Neural progenitor cell (in vitro differentiated cells): Measurements from ENCODE around the gene ABLIM2. TPM values are rescaled to one million over a fixed set of nuclear protein-coding genes. Genes with fewer than 3 reads are reported as not detected.

Experiments used
- DNase-seq: peaks from one replicate; pipeline ENCODE4 v3.0.0-alpha.2; 2016; ENCODE audit warnings: low spot score
- H2AFZ ChIP-seq: fragments of 200-600 bp; sonication (generic); replicated peaks from 2 replicates; pipeline ENCODE4 v1.6.1; 2016; ENCODE audit warnings: antibody characterized with exemption
- H3F3A ChIP-seq: fragments of 200-600 bp; sonication (generic); 2 replicates; pipeline ENCODE4 v1.6.1; 2016; ENCODE audit warnings: antibody characterized with exemption, low read depth
- H3K27ac ChIP-seq: fragments of 200-600 bp; sonication (generic); 2 replicates; pipeline ENCODE4 v1.5.1; 2016; ENCODE audit warnings: mild to moderate bottlenecking
- H3K27me3 ChIP-seq: fragments of 200-600 bp; sonication (generic); 2 replicates; pipeline ENCODE4 v1.6.1; 2016; ENCODE audit warnings: mild to moderate bottlenecking, moderate library complexity
- H3K36me3 ChIP-seq: fragments of 200-600 bp; sonication (generic); 2 replicates; pipeline ENCODE4 v1.5.1; 2016
- H3K4me1 ChIP-seq: fragments of 200-600 bp; sonication (generic); 2 replicates; pipeline ENCODE4 v1.6.1; 2016; ENCODE audit warnings: mixed run types
- H3K4me2 ChIP-seq: fragments of 200-600 bp; sonication (generic); 2 replicates; pipeline ENCODE4 v1.6.1; 2016
- H3K4me3 ChIP-seq: fragments of 200-600 bp; sonication (generic); 2 replicates; pipeline ENCODE4 v1.5.1; 2016
- H3K79me2 ChIP-seq: fragments of 200-600 bp; sonication (generic); 2 replicates; pipeline ENCODE4 v1.6.1; 2016; ENCODE audit warnings: low read depth
- H3K9ac ChIP-seq: fragments of 200-600 bp; sonication (generic); 2 replicates; pipeline ENCODE4 v1.6.1; 2016
- H3K9me3 ChIP-seq: fragments of 200-600 bp; sonication (generic); 2 replicates; pipeline ENCODE4 v1.5.1; 2016; ENCODE audit warnings: low read depth
- H4K20me1 ChIP-seq: fragments of 200-600 bp; sonication (generic); 2 replicates; pipeline ENCODE4 v1.6.1; 2016; ENCODE audit warnings: low read depth
- H3K27ac Mint-ChIP-seq: 3 replicates; pipeline ENCODE4 v1.8.0; 2021; ENCODE audit warnings: mixed read lengths
- H3K27me3 Mint-ChIP-seq: 2 replicates; pipeline ENCODE4 v1.8.0; 2022; ENCODE audit warnings: low read depth, mild to moderate bottlenecking, inconsistent platforms, moderate library complexity, mixed read lengths; ENCODE audit not compliant: insufficient read depth
- H3K36me3 Mint-ChIP-seq: 3 replicates; pipeline ENCODE4 v1.8.0; 2021; ENCODE audit warnings: mixed read lengths
- H3K4me1 Mint-ChIP-seq: 3 replicates; pipeline ENCODE4 v1.8.0; 2021; ENCODE audit warnings: mixed read lengths
- H3K4me3 Mint-ChIP-seq: 3 replicates; pipeline ENCODE4 v1.8.0; 2021; ENCODE audit warnings: mild to moderate bottlenecking, moderate library complexity, mixed read lengths
- H3K9me3 Mint-ChIP-seq: 3 replicates; pipeline ENCODE4 v1.8.0; 2020; ENCODE audit warnings: mixed read lengths
- EZH2 ChIP-seq: fragments of 200-600 bp; sonication (generic); IDR thresholded peaks from 2 replicates; pipeline ENCODE4 v1.6.1; 2017; ENCODE audit warnings: antibody characterized with exemption, mild to moderate bottlenecking, moderate library complexity
- EZH2phosphoT487 ChIP-seq: fragments of 200-600 bp; sonication (generic); IDR thresholded peaks from 2 replicates; pipeline ENCODE4 v1.6.1; 2017; ENCODE audit warnings: antibody characterized with exemption
- total RNA-seq: library from RNA; depleted of rRNA; stranded (reverse); fragments of >200 nt; gene quantifications from 2 replicates; pipeline ENCODE4 v1.2.3, GENCODE V29; 2015; ENCODE audit warnings: low replicate concordance
- TF ChIP-seq, protein P1 (sequence below): fragments of 200-600 bp; sonication (generic); IDR thresholded peaks from 2 replicates; pipeline ENCODE4 v1.5.1; 2017; ENCODE audit warnings: antibody characterized with exemption, mild to moderate bottlenecking

Gene ABLIM2
- total RNA-seq, 1 donor from 2014 or later, result 0.24 TPM

DNA sequence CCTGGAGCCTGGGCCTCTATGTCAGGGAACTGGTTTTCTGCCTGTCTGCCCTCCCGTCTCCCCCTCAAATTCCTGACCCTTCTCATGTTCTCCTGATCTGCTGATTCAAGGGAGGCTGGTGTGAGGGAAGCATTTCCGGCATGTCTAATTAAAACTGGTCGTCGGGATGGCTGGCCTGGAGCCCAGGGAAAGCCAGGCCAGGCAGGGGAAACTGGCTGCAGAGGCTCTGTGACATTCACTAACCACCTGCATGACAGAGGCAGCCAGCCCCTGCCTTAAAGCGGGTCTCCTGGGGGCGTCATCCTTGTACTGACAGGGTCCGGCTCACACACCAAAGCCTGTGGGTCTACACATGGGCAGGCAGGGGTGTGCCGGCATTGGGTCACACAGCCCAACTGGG lies 35.2 kb downstream of the ABLIM2 start:
- H3K4me1 ChIP-seq, result no peaks in the 10 kb centered on the region
- H3K4me1 Mint-ChIP-seq, result peaks cover 9% of the 10 kb centered on the region
- no peaks in the 10 kb centered on the region for H3K36me3 Mint-ChIP-seq
- H3K79me2 ChIP-seq, result no peaks in the 10 kb centered on the region
- H3K27ac Mint-ChIP-seq, result peak overlapping the region; percentile 61
- H4K20me1 ChIP-seq, result no peaks in the 10 kb centered on the region
- DNase-seq, result peak; percentile 33
- H3K27me3 ChIP-seq, result no peaks in the 10 kb centered on the region
- no peaks in the 10 kb centered on the region for H3K36me3 ChIP-seq
- no peak overlapping the region for H3K4me3 ChIP-seq
- H3K9me3 ChIP-seq, result no peaks in the 10 kb centered on the region
- no peak overlapping the region for H2AFZ ChIP-seq
- peaks cover 2% of the 10 kb centered on the region for H3K9me3 Mint-ChIP-seq
- no peak overlapping the region for H3K4me3 Mint-ChIP-seq
- H3K9ac ChIP-seq, result no peak overlapping the region
- H3K27me3 Mint-ChIP-seq, result peaks cover 10% of the 10 kb centered on the region
- H3K27ac ChIP-seq, result no peak overlapping the region
- no peak overlapping the region for H3K4me2 ChIP-seq
- TF ChIP-seq, protein P1, sequence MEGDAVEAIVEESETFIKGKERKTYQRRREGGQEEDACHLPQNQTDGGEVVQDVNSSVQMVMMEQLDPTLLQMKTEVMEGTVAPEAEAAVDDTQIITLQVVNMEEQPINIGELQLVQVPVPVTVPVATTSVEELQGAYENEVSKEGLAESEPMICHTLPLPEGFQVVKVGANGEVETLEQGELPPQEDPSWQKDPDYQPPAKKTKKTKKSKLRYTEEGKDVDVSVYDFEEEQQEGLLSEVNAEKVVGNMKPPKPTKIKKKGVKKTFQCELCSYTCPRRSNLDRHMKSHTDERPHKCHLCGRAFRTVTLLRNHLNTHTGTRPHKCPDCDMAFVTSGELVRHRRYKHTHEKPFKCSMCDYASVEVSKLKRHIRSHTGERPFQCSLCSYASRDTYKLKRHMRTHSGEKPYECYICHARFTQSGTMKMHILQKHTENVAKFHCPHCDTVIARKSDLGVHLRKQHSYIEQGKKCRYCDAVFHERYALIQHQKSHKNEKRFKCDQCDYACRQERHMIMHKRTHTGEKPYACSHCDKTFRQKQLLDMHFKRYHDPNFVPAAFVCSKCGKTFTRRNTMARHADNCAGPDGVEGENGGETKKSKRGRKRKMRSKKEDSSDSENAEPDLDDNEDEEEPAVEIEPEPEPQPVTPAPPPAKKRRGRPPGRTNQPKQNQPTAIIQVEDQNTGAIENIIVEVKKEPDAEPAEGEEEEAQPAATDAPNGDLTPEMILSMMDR, result no peak
- TF ChIP-seq EZH2phosphoT487, result no peak
- TF ChIP-seq EZH2, result no peak
- no peaks in the 10 kb centered on the region for H3F3A ChIP-seq

DNA sequence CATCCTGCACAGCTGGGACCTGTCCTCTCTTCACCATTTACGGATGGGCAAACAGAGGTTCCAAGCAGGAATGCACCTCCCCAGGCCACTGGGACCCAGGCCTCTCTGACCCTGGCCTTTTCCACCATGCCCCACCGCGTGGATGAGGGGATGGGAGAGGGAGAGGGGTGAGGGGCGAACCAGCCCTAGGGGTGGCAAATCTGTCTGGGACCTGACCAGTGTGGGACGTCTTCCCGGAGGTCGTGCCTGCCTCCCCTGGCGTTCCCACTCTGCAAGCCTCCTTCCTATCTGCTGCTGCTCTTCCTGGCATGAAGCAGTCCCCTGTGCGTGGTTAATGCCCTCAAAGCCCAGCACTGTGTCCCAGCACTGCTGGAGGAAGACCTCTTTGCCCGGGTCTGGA lies 35.9 kb downstream of the ABLIM2 start:
- Histone ChIP-seq H3K27ac (no peak overlapping the region), H3K79me2 (no peaks in the 10 kb centered on the region), H3K4me1 (no peaks in the 10 kb centered on the region), H3K4me3 (no peak overlapping the region), H3K9me3 (no peaks in the 10 kb centered on the region), H4K20me1 (no peaks in the 10 kb centered on the region), H3K4me2 (no peak overlapping the region), H3K9ac (no peak overlapping the region), H3F3A (no peaks in the 10 kb centered on the region), H3K36me3 (no peaks in the 10 kb centered on the region), H2AFZ (no peak overlapping the region), H3K27me3 (no peaks in the 10 kb centered on the region)
- peaks cover 5% of the 10 kb centered on the region for H3K27me3 Mint-ChIP-seq
- TF ChIP-seq EZH2phosphoT487, result no peak
- TF ChIP-seq EZH2, result no peak
- H3K9me3 Mint-ChIP-seq, result peaks cover 2% of the 10 kb centered on the region
- H3K4me1 Mint-ChIP-seq, result peaks cover 3% of the 10 kb centered on the region
- peak overlapping the region; percentile 58 for H3K4me3 Mint-ChIP-seq
- DNase-seq, result no peak
- H3K27ac Mint-ChIP-seq, result no peak overlapping the region
- no peaks in the 10 kb centered on the region for H3K36me3 Mint-ChIP-seq

DNA sequence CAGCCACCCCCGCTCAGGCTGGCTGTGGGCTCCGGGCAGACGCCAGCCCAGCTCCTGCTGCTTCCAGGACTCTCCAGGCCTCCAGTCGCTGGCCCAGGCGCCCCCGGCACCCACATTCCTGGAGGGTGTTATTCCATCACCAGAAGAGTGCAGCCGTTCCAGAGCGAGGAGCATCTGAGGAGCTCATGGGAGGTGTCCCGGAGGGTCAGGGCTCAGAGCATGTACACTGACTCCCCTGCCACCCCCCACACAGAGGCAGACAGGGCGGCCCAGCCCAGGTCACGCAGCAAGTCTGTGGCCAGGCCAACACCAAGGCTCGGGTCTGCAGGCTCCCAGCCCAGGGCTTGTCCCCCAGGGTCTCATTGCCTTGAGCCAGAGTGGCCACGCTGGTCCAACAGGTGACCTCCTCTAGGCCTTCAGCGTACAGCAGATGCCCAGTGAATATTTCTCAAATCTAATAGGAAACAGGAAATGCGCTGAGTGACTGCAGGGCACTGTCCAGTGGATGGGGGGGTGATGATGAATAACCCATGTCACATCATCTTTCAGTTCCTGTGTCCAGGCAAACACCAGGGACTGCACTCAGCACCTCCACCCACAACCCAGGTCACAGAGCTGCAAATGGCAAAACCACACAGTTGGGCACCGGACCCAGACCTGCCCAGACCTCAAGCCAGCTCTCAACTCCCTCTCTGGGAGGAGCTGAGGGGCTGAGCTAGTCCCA lies 37.2 kb downstream of the ABLIM2 start:
- Mint-ChIP-seq H3K4me1 (peaks cover 5% of the 10 kb centered on the region), H3K36me3 (no peaks in the 10 kb centered on the region), H3K27me3 (peaks cover 5% of the 10 kb centered on the region), H3K4me3 (no peak overlapping the region), H3K9me3 (peaks cover 6% of the 10 kb centered on the region), H3K27ac (no peak overlapping the region)
- no peaks in the 10 kb centered on the region for H3K36me3 ChIP-seq
- no peaks in the 10 kb centered on the region for H3K79me2 ChIP-seq
- H2AFZ ChIP-seq, result no peak overlapping the region
- no peaks in the 10 kb centered on the region for H4K20me1 ChIP-seq
- H3K27me3 ChIP-seq, result no peaks in the 10 kb centered on the region
- TF ChIP-seq EZH2 (no peak), EZH2phosphoT487 (no peak)
- TF ChIP-seq, protein P1, result no peak
- H3K9ac ChIP-seq, result no peak overlapping the region
- H3K9me3 ChIP-seq, result no peaks in the 10 kb centered on the region
- no peak overlapping the region for H3K4me3 ChIP-seq
- H3K4me2 ChIP-seq, result no peak overlapping the region
- no peaks in the 10 kb centered on the region for H3K4me1 ChIP-seq
- no peaks in the 10 kb centered on the region for H3F3A ChIP-seq
- DNase-seq, result no peak
- no peak overlapping the region for H3K27ac ChIP-seq

DNA sequence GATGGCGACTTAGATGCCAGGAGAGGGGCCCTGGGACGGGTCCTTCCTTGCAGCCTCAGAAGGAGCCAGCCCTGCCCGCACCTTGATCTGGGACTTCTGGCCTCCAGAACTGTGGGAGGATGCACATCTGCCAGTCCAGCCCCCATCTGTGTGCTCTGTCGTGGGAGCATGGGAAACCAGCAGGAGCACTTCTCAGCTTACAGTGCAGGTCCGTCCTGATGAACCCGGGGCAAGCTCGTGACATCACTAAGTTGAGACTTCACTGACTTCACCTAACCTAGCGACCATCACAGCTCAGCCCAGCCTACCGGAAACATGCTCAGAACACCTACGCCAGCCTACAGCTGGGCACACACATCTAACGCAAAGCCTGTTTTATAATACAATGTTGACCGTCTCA lies 38.1 kb downstream of the ABLIM2 start:
- H3K9ac ChIP-seq, result no peak overlapping the region
- DNase-seq, result no peak
- H3K4me3 Mint-ChIP-seq, result no peak overlapping the region
- H4K20me1 ChIP-seq, result no peaks in the 10 kb centered on the region
- no peak overlapping the region for H2AFZ ChIP-seq
- H3K79me2 ChIP-seq, result no peaks in the 10 kb centered on the region
- no peaks in the 10 kb centered on the region for H3K36me3 ChIP-seq
- no peaks in the 10 kb centered on the region for H3K4me1 ChIP-seq
- no peaks in the 10 kb centered on the region for H3F3A ChIP-seq
- peaks cover 6% of the 10 kb centered on the region for H3K9me3 Mint-ChIP-seq
- peaks cover 5% of the 10 kb centered on the region for H3K4me1 Mint-ChIP-seq
- no peaks in the 10 kb centered on the region for H3K27me3 ChIP-seq
- H3K36me3 Mint-ChIP-seq, result no peaks in the 10 kb centered on the region
- H3K4me3 ChIP-seq, result no peak overlapping the region
- no peak overlapping the region for H3K27ac ChIP-seq
- H3K27me3 Mint-ChIP-seq, result peaks cover 5% of the 10 kb centered on the region
- peak overlapping the region; percentile 68 for H3K27ac Mint-ChIP-seq
- H3K9me3 ChIP-seq, result no peaks in the 10 kb centered on the region
- no peak overlapping the region for H3K4me2 ChIP-seq
- TF ChIP-seq, protein P1, result no peak
- TF ChIP-seq EZH2phosphoT487, result no peak
- no peak for TF ChIP-seq EZH2
